Fibroblast of lung (primary cell): Measurements from ENCODE around the gene SLC26A8. TPM values are rescaled to one million over a fixed set of nuclear protein-coding genes. Genes with fewer than 3 reads are reported as not detected.
"Not testable (repeated sequence)": the region's sequence is repeated elsewhere in the genome, so short reads cannot be mapped to it uniquely, and the experiment has no call there.

Experiments
- DNase-seq, 2 donors: peaks; one replicate each; pipeline versions ENCODE4 v3.0.0 to v3.0.0-alpha.2; 2010; ENCODE audit warnings: low read depth in 2 of 2
- H2AFZ ChIP-seq: 2 replicates; pipeline ENCODE4 v1.5.1; 2012; ENCODE audit warnings: low read length, control low read depth, inconsistent platforms
- H3K27ac ChIP-seq: 2 replicates; pipeline ENCODE4 v1.5.1; 2011; ENCODE audit warnings: low read length, control low read depth; ENCODE audit not compliant: insufficient read depth
- H3K27me3 ChIP-seq: 2 replicates; pipeline ENCODE4 v1.5.1; 2011; ENCODE audit warnings: mild to moderate bottlenecking, low read length; ENCODE audit not compliant: control insufficient read depth, insufficient read depth
- H3K36me3 ChIP-seq: 2 replicates; pipeline ENCODE4 v1.5.1; 2011; ENCODE audit warnings: low read length; ENCODE audit not compliant: control insufficient read depth, insufficient read depth
- H3K4me1 ChIP-seq: 2 replicates; pipeline ENCODE4 v1.5.1; 2011; ENCODE audit warnings: low read length; ENCODE audit not compliant: control insufficient read depth, insufficient read depth; ENCODE audit errors: extremely low read depth
- H3K4me2 ChIP-seq: 2 replicates; pipeline ENCODE4 v1.5.1; 2011; ENCODE audit warnings: low read length, control low read depth; ENCODE audit not compliant: insufficient read depth; ENCODE audit errors: extremely low read depth
- H3K4me3 ChIP-seq, 4 experiments: fragments of 200-600 bp in 1 of 4; sonication (generic) in 1 of 4; replicated peaks in 1 of 4; 2 replicates each; pipeline ENCODE4 v1.5.1; 2011 to 2016; ENCODE audit warnings: low read length in 4 of 4, low read depth in 3 of 4, mild to moderate bottlenecking in 3 of 4, control low read depth in 2 of 4, inconsistent platforms in 1 of 4, mixed read lengths in 1 of 4; ENCODE audit not compliant: insufficient read depth in 1 of 4; ENCODE audit errors: control extremely low read depth in 1 of 4
- H3K79me2 ChIP-seq: 2 replicates; pipeline ENCODE4 v1.5.1; 2012; ENCODE audit warnings: mild to moderate bottlenecking, low read length, inconsistent platforms; ENCODE audit not compliant: control insufficient read depth, insufficient read depth
- H3K9ac ChIP-seq: 2 replicates; pipeline ENCODE4 v1.5.1; 2011; ENCODE audit warnings: mild to moderate bottlenecking, low read length, control low read depth; ENCODE audit not compliant: insufficient read depth
- H3K9me3 ChIP-seq: 2 replicates; pipeline ENCODE4 v1.5.1; 2012; ENCODE audit warnings: low read depth, low read length; ENCODE audit not compliant: control insufficient read depth, insufficient read depth
- H4K20me1 ChIP-seq: 2 replicates; pipeline ENCODE4 v1.5.1; 2011; ENCODE audit warnings: low read length; ENCODE audit not compliant: control insufficient read depth, insufficient read depth; ENCODE audit errors: extremely low read depth
- EZH2 ChIP-seq: IDR thresholded peaks from 2 replicates; pipeline ENCODE4 v1.5.1; 2012; ENCODE audit warnings: low read length, control low read depth, mild to moderate bottlenecking; ENCODE audit errors: missing control alignments
- polyA plus RNA-seq, 2 donors: library from polyadenylated mRNA; depleted of rRNA in 1 of 2; stranded (reverse) in 1 of 2; unstranded in 1 of 2; fragments of >200 nt; gene quantifications; 2 replicates each; pipeline ENCODE4 v1.2.1, GENCODE V29; 2011 to 2012; ENCODE audit warnings: missing spikeins in 1 of 2
- total RNA-seq: library from RNA; depleted of rRNA; stranded (reverse); fragments of >200 nt; gene quantifications from 2 replicates; pipeline ENCODE4 v1.2.1, GENCODE V29; 2014
- TF ChIP-seq, protein P1 (sequence below), 2 donors: IDR thresholded peaks in 1 of 2; conservative IDR thresholded peaks in 1 of 2; 1 replicate in 1 of 2; 2 replicates in 1 of 2; pipeline ENCODE4 v1.5.1; 2011 to 2012; ENCODE audit warnings: low read length in 2 of 2, control low read depth in 1 of 2, inconsistent platforms in 1 of 2, low read depth in 1 of 2, mild to moderate bottlenecking in 1 of 2

The SLC26A8 gene
- total and polyA plus RNA-seq, 2 donors (not counting 1 experiment from before 2014, with no cell fraction given) = not detected

- Histone ChIP-seq H3K79me2 (peaks cover 40% of the 10 kb centered on the region), H3K9ac (no peak overlapping the region)
- DNase-seq = peak; percentile 40 to 56
Measured at GRCh38 chr6:35919085-35919826, 105.2 kb downstream of the SLC26A8 start.

DNA sequence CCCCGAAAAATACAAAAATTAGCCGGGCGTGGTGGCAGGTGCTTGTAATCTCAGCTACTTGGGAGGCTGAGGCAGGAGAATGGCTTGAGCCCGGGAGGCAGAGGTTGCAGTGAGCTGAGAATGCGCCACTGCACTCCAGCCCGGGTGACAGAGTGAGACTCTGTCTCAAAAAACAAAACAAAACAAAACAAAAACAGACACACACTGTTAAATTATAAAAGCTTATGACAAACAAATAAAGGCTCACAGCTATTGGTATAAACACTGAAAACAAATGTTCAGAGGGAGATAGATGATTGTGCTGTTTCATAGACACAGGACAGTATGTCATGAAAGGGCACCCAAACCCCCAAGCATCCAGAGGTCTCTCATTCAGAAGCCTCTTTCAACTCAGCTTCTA, 107.5 kb downstream of the SLC26A8 start:
- H3K4me3 ChIP-seq = not testable (repeated sequence)

More at GRCh38 chr6:35919085-35919826, 105.2 kb downstream of the SLC26A8 start:
- Histone ChIP-seq H3K9me3 (no peaks in the 10 kb centered on the region), H3K4me1 (no peaks in the 10 kb centered on the region), H3K36me3 (no peaks in the 10 kb centered on the region), H3K27me3 (no peaks in the 10 kb centered on the region), H4K20me1 (no peaks in the 10 kb centered on the region), H3K4me2 (peak overlapping the region; percentile 87), H3K27ac (no peak overlapping the region), H3K4me3 (peak overlapping the region; percentile 57 to 75 (median 68)), H2AFZ (peak overlapping the region; percentile 4)
- no peak for TF ChIP-seq EZH2
- TF ChIP-seq, protein P1, sequence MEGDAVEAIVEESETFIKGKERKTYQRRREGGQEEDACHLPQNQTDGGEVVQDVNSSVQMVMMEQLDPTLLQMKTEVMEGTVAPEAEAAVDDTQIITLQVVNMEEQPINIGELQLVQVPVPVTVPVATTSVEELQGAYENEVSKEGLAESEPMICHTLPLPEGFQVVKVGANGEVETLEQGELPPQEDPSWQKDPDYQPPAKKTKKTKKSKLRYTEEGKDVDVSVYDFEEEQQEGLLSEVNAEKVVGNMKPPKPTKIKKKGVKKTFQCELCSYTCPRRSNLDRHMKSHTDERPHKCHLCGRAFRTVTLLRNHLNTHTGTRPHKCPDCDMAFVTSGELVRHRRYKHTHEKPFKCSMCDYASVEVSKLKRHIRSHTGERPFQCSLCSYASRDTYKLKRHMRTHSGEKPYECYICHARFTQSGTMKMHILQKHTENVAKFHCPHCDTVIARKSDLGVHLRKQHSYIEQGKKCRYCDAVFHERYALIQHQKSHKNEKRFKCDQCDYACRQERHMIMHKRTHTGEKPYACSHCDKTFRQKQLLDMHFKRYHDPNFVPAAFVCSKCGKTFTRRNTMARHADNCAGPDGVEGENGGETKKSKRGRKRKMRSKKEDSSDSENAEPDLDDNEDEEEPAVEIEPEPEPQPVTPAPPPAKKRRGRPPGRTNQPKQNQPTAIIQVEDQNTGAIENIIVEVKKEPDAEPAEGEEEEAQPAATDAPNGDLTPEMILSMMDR (conservative IDR thresholded peaks at IDR 0.05 in 1 of 2, IDR thresholded peaks at IDR 0.05 in 1 of 2; ENCODE audit: low read depth in 1 of 2, low read length in 2 of 2) = no peak

GRCh38 chr6:35916056-35916455, 108.4 kb downstream of the SLC26A8 start:
- TF ChIP-seq, protein P1 (conservative IDR thresholded peaks at IDR 0.05 in 1 of 2, IDR thresholded peaks at IDR 0.05 in 1 of 2; ENCODE audit: low read depth in 1 of 2, low read length in 2 of 2) = no peak
- TF ChIP-seq EZH2 = no peak
- Histone ChIP-seq H3K4me3 (no peak overlapping the region), H3K4me2 (no peak overlapping the region), H3K4me1 (no peaks in the 10 kb centered on the region), H3K9me3 (no peaks in the 10 kb centered on the region), H3K27ac (no peak overlapping the region), H3K9ac (no peak overlapping the region), H2AFZ (no peak overlapping the region), H3K79me2 (peaks cover 43% of the 10 kb centered on the region), H3K36me3 (no peaks in the 10 kb centered on the region), H3K27me3 (no peaks in the 10 kb centered on the region), H4K20me1 (no peaks in the 10 kb centered on the region)
- DNase-seq = no peak

More for the DNA sequence above, 107.5 kb downstream of the SLC26A8 start:
- H3K27ac ChIP-seq, H3K36me3 ChIP-seq, DNase-seq, H3K9ac ChIP-seq, H2AFZ ChIP-seq, H3K27me3 ChIP-seq, H3K4me1 ChIP-seq, H3K9me3 ChIP-seq, H3K4me2 ChIP-seq, H4K20me1 ChIP-seq: not testable (repeated sequence)
- peaks cover 43% of the 10 kb centered on the region for H3K79me2 ChIP-seq
